KBM-7 (cell line): Measurements from ENCODE around the gene PRDM16.

ENCODE experiments used
- DNase-seq: peaks from one replicate; pipeline ENCODE4 v3.0.0-alpha.2; 2015
- in situ Hi-C: fragments of 300-500 bp; cut with MboI; formaldehyde crosslinking; loops from 2 replicates; pipeline ENCODE4 v1.14.3; 2020; ENCODE audit warnings: low sequenced_read_pairs, low pct_unique_long_range_greater_than_20kb, mixed read lengths

Gene PRDM16

GRCh38 chr1:3355894-3356826, 287.2 kb downstream of the PRDM16 start:
- in situ Hi-C loops = no loop called here
- no peak for DNase-seq

GRCh38 chr1:3356827-3357460, 287.9 kb downstream of the PRDM16 start:
- DNase-seq = no peak
- in situ Hi-C loops = no loop called here

GRCh38 chr1:3357526-3358297, 288.7 kb downstream of the PRDM16 start:
- in situ Hi-C loops = no loop called here
- no peak for DNase-seq

- DNase-seq = no peak
- in situ Hi-C loops = no loop called here
Measured at GRCh38 chr1:3359351-3359750, 290.3 kb downstream of the PRDM16 start.

GRCh38 chr1:3359756-3360440, 290.9 kb downstream of the PRDM16 start:
- in situ Hi-C loops = no loop called here
- no peak for DNase-seq

GRCh38 chr1:3360646-3361257, 291.7 kb downstream of the PRDM16 start:
- no peak for DNase-seq
- in situ Hi-C loops = no loop called here

GRCh38 chr1:3363023-3363422, 294.0 kb downstream of the PRDM16 start:
- DNase-seq = no peak
- in situ Hi-C loops = no loop called here

GRCh38 chr1:3363756-3364155, 294.8 kb downstream of the PRDM16 start:
- no peak for DNase-seq
- in situ Hi-C loops = no loop called here

- no peak for DNase-seq
- in situ Hi-C loops = no loop called here
Measured at GRCh38 chr1:3364551-3364950, 295.5 kb downstream of the PRDM16 start.

GRCh38 chr1:3364983-3365382, 296.0 kb downstream of the PRDM16 start:
- DNase-seq = no peak
- in situ Hi-C loops = no loop called here

GRCh38 chr1:3365523-3366125, 296.6 kb downstream of the PRDM16 start:
- DNase-seq = no peak
- in situ Hi-C loops = no loop called here

- in situ Hi-C loops = no loop called here
- DNase-seq = no peak
Measured at GRCh38 chr1:3366126-3367051, 297.4 kb downstream of the PRDM16 start.

GRCh38 chr1:3367376-3367775, 298.4 kb downstream of the PRDM16 start:
- DNase-seq = no peak
- in situ Hi-C loops = no loop called here

GRCh38 chr1:3368059-3368458, 299.1 kb downstream of the PRDM16 start:
- no peak for DNase-seq
- in situ Hi-C loops = no loop called here

GRCh38 chr1:3368711-3369445, 299.9 kb downstream of the PRDM16 start:
- DNase-seq = no peak
- in situ Hi-C loops = no loop called here

GRCh38 chr1:3369446-3370076, 300.6 kb downstream of the PRDM16 start:
- in situ Hi-C loops = no loop called here
- DNase-seq = no peak
